ENCODE results near the gene ZC3H18. TPM values are rescaled to one million over a fixed set of nuclear protein-coding genes. Genes with fewer than 3 reads are reported as not detected.
"Not testable (repeated sequence)": the region's sequence is repeated elsewhere in the genome, so short reads cannot be mapped to it uniquely, and the experiment has no call there.

ZC3H18 gene
- total RNA-seq, 6 experiments from 2014 or later: 8.7 to 22.8 (median 16.4) TPM

DNA sequence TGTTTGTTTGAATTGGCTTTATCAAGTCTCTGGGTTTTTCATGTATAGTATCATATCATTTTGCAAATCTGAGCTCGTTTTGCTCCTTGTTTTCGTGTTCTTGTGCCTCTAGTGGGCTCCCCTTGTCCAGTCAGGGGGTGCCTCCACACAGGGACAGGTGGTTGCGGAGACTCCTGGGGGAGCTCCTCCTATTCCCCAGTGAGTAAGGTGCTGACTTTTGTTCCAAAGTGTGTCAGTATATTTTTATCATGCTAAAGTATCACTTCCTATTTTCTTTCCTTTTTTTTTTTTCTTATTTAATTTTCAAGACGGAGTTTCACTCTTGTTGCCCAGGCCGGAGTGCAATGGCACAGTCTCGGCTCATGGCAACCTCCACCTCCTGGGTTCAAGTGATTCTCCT lies 37.9 kb downstream of the ZC3H18 start:
- 78% methylated on average over 6 of the region's 6 CpGs for WGBS (ENCODE audit: insufficient coverage, low coverage, low lambda C conversion rate, missing lambda C conversion rate)
- H3K4me3 ChIP-seq: no peak overlapping the region
- H3K36me3 ChIP-seq: peaks cover 0 to 20% (median 8%) of the 10 kb centered on the region in 4 donors
- DNase-seq (no peak), ATAC-seq (no peak)
- H3K27ac ChIP-seq: no peak overlapping the region
- H3K4me1 ChIP-seq: no peaks in the 10 kb centered on the region
- no peaks in the 10 kb centered on the region for H3K27me3 ChIP-seq
- H3K9me3 ChIP-seq: no peaks in the 10 kb centered on the region
- intact Hi-C loops (cut with DNase I): no loop called here
- no peak for TF ChIP-seq POLR2A (IDR thresholded peaks at IDR 0.05)

GRCh38 chr16:88609426-88609825 lies 39.2 kb downstream of the ZC3H18 start:
- DNase-seq; H3K4me1 ChIP-seq; H3K4me3 ChIP-seq; H3K27me3 ChIP-seq; H3K9me3 ChIP-seq; ATAC-seq; H3K27ac ChIP-seq; intact Hi-C loops (cut with DNase I): not testable (repeated sequence)
- 92% methylated on average over 2 of the region's 8 CpGs for WGBS (ENCODE audit: insufficient coverage, low coverage, low lambda C conversion rate, missing lambda C conversion rate)
- H3K36me3 ChIP-seq: peaks cover 0 to 20% (median 8%) of the 10 kb centered on the region in 4 donors

- TF ChIP-seq CTCF (IDR thresholded peaks at IDR 0.05) (no peak), POLR2A (IDR thresholded peaks at IDR 0.05) (no peak)
- no peaks in the 10 kb centered on the region for H3K9me3 ChIP-seq
- H3K36me3 ChIP-seq: peaks cover 0 to 20% (median 8%) of the 10 kb centered on the region in 4 donors
- no peak overlapping the region for H3K27ac ChIP-seq
- no peaks in the 10 kb centered on the region for H3K4me1 ChIP-seq
- no peak for ATAC-seq
- no peak for DNase-seq
- WGBS (ENCODE audit: insufficient coverage, low coverage, low lambda C conversion rate, missing lambda C conversion rate): no CpG with 5 or more reads among the region's 6 CpGs
- no peak overlapping the region for H3K4me3 ChIP-seq
- no peaks in the 10 kb centered on the region for H3K27me3 ChIP-seq
- intact Hi-C loops (cut with DNase I): no loop called here
Observed at GRCh38 chr16:88610080-88610479, 39.9 kb downstream of the ZC3H18 start.

DNA sequence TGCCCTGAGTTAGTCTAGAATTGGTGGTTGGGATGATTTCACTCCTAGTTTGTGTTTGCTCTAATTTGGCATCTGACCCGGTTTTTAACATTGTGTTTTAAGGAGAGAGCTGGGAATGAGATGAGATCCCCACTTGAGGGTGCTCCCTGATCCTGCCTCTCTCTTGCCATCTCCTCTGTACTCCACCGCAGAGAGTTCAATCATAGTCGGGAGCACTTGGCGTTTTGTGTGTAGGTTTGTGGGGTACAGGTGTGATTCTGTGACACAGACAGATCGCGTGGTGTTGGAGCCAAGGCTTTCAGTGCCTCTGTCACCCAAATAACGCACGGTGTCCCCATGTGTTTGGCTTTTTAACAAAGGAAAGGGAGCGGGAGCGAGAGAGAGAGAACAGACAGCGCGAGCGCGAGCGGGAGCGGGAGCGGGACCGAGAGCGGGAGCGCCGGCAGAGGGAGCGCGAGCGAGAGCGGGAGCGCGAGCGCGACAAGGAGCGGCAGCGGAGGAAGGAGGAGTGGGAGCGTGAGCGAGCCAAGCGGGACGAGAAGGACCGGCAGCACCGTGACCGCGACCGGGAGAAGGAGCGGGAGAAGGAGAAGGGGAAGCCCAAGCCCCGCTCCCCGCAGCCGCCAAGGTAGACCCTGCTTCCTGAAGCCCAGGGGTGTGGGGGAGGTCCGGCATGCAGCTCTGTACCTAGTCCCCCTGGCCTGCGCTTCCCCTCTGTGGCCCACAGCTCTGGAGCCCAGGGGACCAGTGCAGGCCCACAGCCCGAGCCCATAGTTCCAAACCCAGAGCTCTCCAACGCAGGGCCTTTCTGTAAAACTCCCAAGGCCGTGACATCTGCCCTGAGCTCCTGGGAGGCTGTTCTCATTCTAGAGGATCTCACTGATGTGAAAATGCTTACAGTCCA lies 41.0 kb downstream of the ZC3H18 start:
- H3K9me3 ChIP-seq: no peaks in the 10 kb centered on the region
- H3K4me1 ChIP-seq: peaks cover 0 to 8% (median 3%) of the 10 kb centered on the region in 4 donors
- WGBS (ENCODE audit: insufficient coverage, low coverage, low lambda C conversion rate, missing lambda C conversion rate): 92% methylated on average over 31 of the region's 49 CpGs
- peaks cover 0 to 14% (median 8%) of the 10 kb centered on the region in 4 donors for H3K36me3 ChIP-seq
- DNase-seq: no peak
- intact Hi-C loops (cut with DNase I): no loop called here
- no peak overlapping the region for H3K4me3 ChIP-seq
- TF ChIP-seq POLR2A (IDR thresholded peaks at IDR 0.05) (no peak), CTCF (IDR thresholded peaks at IDR 0.05) (no peak)
- no peaks in the 10 kb centered on the region for H3K27me3 ChIP-seq
- H3K27ac ChIP-seq: no peak overlapping the region
- no peak for ATAC-seq

- H3K27me3 ChIP-seq: no peaks in the 10 kb centered on the region
Observed at GRCh38 chr16:88613293-88613692, 43.1 kb downstream of the ZC3H18 start.

More at GRCh38 chr16:88613293-88613692, 43.1 kb downstream of the ZC3H18 start:
- Histone ChIP-seq H3K4me3 (no peak overlapping the region), H3K36me3 (peaks cover 0 to 14% (median 8%) of the 10 kb centered on the region in 4 donors), H3K9me3 (no peaks in the 10 kb centered on the region), H3K4me1 (peaks cover 0 to 30% (median 14%) of the 10 kb centered on the region in 4 donors), H3K27ac (no peak overlapping the region)
- TF ChIP-seq CTCF (IDR thresholded peaks at IDR 0.05): no peak
- TF ChIP-seq POLR2A (IDR thresholded peaks at IDR 0.05): no peak
- DNase-seq (no peak), ATAC-seq (no peak)
- intact Hi-C loops (cut with DNase I): no loop called here
- WGBS (ENCODE audit: insufficient coverage, low coverage, low lambda C conversion rate, missing lambda C conversion rate): 74% methylated on average over 8 of the region's 10 CpGs

All from right lobe of liver (tissue), 6 donors.